TTC549 (cell line): ENCODE results near the gene EDAR.

Experiments used
- FAIRE-seq: peaks from 2 replicates; lab custom pipeline; 2012; peaks lifted over from hg19 to GRCh38; lab: Jason Lieb, UNC

Gene EDAR

DNA sequence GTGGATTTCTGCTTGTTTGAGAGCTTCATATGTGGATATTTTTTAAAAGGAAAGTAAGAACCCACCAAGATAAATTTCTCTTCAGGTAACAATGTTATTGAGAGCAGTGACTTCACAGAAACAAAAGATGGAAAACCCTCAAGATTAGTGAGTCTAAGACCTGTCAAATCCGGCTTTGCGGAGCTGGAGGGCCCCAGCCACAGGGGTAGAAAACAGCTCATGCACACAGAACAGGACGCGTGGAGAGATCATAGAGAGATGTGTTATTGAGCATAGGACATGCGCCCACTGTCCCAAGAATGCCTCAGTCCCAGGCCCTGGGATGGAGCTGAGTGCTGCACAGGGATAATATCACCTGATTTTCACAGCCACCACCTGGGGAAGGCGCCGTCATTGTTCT lies 21.3 kb downstream of the EDAR start:
- no peak for FAIRE-seq

GRCh38 chr2:108965540-108966289 lies 23.3 kb downstream of the EDAR start:
- FAIRE-seq: no peak

- no peak for FAIRE-seq
These were observed 26.0 kb downstream of the EDAR start for GRCh38 chr2:108963057-108963456.

- no peak for FAIRE-seq
These were observed 27.2 kb downstream of the EDAR start for GRCh38 chr2:108961796-108962195.

DNA sequence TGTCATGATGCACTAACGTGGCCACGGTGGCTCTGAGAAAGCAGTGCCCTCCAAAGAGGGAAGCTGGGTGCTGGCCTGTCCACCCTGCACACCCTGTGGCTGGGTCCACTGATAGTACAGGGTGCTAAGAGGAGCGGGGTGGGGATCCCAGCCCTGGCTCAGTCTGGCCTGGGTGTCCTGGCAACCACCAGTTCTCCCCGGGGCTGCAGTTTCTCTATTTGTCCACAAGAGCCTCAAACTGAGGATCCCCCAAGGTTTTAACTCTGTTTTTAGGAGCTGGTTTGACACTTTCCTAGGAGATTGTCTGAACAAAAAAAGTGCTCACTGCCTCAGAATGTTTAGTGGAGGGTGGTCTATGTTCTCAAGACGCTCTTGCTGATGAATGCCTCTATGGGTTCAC lies 29.0 kb downstream of the EDAR start:
- FAIRE-seq: no peak

GRCh38 chr2:108959401-108959800 lies 29.6 kb downstream of the EDAR start:
- no peak for FAIRE-seq

- FAIRE-seq: no peak
These were observed 30.2 kb downstream of the EDAR start for GRCh38 chr2:108958632-108959341.

DNA sequence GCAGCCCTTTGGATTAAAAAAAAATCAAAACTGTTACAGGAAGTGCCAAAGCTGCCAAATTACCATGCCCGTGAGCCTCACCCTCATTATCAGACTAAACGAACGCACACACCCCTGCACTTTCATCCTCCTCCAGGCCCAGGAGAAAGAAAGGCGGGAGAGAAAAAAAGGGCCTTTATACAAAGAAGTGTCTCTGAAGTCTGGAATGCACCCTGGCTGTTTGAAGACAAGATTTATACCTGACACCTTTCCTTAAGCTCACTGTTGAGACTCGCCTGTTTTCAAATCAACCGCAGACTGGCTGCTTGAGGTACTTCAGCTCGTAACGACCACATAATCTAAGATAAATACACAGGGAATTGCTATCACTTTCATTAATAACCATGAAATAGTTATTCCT lies 31.0 kb downstream of the EDAR start:
- no peak for FAIRE-seq

DNA sequence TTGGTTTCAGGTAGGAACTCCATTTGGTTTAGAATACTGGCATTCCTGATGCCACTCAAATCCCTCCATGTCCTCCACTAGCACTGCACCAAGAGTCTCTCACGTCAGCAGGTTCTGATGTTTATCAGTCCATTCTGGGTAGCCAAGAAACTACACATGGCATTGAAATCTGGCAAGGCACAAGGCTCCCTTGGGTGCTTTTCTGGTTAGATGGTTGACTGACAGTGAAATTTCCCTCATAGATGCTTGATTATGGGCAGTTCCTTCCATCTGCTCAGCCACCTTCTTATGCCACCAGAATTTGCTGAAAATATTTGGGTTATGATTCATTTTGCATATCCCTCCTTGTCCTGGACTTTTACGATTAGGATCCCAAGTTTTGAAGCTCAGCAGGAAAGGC lies 32.6 kb downstream of the EDAR start:
- FAIRE-seq: no peak

DNA sequence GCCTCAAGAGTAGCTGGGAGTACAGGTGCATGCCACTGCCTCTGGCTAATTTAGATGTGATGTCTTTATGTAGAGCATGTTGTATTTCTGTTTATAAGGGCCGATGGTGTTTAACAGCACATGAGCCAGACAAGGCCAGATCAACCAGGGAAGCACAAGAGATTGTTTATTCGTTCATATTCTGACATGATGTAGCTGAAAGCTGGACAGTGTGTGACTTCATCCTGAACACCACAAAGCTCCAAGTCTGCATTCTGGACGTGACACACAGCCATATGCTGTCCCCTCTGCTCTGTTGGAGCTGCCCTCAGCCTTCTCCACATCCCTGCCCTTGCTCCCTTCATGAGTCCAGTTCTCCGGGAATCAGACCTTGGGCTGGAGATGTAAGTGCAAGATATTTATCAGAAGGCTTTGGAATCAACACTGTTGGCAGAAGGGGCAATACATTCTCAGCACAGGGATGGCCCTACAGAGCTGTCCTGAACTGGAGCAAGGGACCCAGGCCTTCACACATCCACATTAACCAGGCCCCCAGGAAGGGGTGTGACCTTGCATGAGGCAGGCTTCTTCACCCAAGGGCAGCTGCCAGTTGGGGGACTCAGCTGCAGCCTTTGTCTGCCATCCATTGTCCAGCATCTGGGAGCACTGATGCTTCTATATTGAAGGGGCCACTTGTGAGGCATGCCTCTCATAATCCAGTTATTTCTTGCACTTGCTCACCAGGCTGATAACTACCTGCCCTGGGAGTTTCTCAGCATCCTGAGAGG lies 38.5 kb downstream of the EDAR start:
- FAIRE-seq: no peak

GRCh38 chr2:108949316-108950239 lies 39.4 kb downstream of the EDAR start:
- FAIRE-seq: no peak

- FAIRE-seq: no peak
These were observed 41.6 kb downstream of the EDAR start for GRCh38 chr2:108947271-108947907.

GRCh38 chr2:108946442-108946841 lies 42.6 kb downstream of the EDAR start:
- FAIRE-seq: no peak

DNA sequence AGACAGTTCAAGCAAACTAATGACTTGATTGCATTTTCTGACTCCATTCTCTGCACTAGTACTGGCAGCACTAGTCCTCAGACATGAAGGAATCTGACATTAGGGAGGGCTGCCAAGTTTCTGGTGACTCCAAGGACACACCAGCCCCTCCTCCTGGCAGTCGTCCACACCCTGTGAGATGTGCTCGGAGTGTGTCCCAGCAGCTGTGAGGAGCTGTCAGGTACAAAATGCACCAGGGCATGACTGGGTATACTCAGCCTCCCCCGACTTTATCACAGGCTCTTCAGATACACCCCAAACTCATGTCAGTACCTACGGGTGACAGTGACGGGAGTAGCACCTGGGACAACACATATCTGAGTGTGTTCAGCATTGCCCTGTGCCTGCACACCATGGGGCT lies 43.1 kb downstream of the EDAR start:
- FAIRE-seq: no peak

DNA sequence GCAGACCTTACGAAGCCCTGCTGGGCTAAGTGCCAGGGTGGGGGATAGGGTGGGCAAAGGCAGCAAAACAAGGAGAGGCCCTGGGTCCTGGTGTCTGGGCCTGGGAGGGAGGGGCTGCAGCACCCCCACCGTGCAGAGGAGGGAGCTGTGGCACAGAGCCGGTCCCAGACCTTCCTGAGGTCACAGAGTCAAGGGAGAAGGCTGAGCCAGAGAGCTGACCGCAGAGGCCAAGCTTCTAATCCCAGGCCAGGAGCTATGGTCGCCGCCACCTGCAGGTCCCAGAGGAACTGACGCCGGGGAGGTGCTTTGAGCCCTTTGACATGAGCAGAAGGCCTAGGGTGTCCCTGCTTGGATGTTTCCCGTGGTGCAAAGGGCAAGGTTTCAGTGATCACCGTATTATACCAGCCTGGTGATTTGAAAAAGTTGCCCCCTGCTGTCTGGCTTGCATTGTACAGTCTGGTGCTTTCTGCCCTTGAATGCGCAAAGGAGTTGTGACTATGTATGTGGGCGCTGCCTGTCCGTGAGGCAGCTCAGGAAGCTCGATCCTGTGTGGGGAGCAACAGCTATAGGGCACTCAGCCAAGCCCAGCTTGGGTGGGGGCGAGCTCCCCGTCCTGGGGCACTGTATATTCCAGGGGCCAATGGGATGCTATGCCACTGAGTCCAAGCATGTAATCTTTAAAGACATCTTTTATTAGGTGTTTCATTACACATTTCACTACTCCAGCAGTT lies 44.3 kb downstream of the EDAR start:
- no peak for FAIRE-seq

- no peak for FAIRE-seq
These were observed 45.3 kb downstream of the EDAR start for GRCh38 chr2:108943751-108944150.

DNA sequence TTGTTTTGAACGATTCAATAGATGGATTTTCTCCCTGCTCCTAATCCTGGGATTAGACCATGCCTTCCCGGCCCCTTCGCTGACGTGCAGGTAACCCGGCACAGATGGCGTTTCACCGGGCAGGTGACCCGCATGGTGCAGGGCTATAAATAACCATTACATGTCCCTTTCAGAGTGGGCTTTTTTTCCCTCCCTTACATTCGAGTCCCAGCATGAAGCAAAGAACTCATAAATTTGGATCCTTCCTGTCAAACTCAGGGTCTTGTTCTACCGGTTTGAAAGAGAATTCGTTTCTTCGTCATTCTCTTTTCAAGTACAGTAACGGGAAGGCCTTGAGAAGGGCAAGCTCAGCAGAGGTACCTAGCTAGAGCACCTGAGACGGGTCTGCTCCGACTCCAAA lies 46.1 kb downstream of the EDAR start:
- FAIRE-seq: no peak

DNA sequence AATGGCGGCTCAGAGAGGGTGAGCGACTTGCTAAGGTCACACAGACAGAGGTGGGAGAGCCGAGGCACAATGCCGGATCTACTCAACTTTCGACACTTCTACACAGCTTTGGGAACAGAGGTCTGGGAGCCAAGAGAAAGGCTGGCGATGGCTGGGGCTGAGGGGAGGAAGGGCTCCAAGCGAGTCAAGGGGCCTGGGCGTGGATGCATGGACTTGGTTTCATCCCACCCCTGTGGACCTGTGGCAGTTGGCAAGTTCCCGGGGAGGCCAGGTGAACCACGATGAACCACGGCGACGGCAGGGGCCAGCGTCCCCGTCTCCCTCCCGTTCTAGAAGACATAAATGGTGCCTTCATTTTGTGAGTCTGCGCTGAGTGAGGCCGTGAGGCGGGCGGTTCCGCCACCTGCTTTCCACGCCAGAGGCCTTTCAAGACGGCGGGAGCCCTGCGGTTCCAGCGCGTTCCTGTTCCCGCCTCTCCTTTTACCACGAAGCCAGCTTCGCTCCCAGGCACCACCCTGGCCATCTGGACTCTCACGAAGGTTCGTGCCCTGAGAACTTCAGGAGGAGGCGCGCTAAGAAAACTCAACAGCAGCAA lies 46.7 kb downstream of the EDAR start:
- no peak for FAIRE-seq

- FAIRE-seq: no peak
These were observed 47.3 kb downstream of the EDAR start for GRCh38 chr2:108941767-108942166.

GRCh38 chr2:108941161-108941665 lies 47.8 kb downstream of the EDAR start:
- no peak for FAIRE-seq
